Measurements from ENCODE around the gene RPL29. TPM values are rescaled to one million over a fixed set of nuclear protein-coding genes. Genes with fewer than 3 reads are reported as not detected.

Gene RPL29
- total and polyA plus RNA-seq, 4 donors: 617 to 2,218 (median 1,156) TPM

GRCh38 chr3:52030714-52031310 lies 35.1 kb upstream of the RPL29 start:
- 89 to 90% methylated on average over 11 of the region's 11 CpGs for WGBS, 2 donors
- Histone ChIP-seq H3K4me3 (ENCODE audit: low read length in 2 of 2) (no peak overlapping the region), H3K27ac (ENCODE audit: low read depth in 1 of 2, low read length in 2 of 2) (no peak overlapping the region), H3K36me3 (ENCODE audit: control insufficient read depth in 1 of 2, insufficient read depth in 2 of 2, low read length in 1 of 2) (no peaks in the 10 kb centered on the region), H3K4me1 (ENCODE audit: control insufficient read depth in 1 of 2, insufficient read depth in 2 of 2, low read length in 2 of 2) (no peaks in the 10 kb centered on the region), H3K9me3 (ENCODE audit: control insufficient read depth, low read length) (no peaks in the 10 kb centered on the region), H3K27me3 (ENCODE audit: control insufficient read depth in 1 of 2, insufficient read depth in 2 of 2, low read length in 1 of 2) (no peaks in the 10 kb centered on the region)
- ATAC-seq (ENCODE audit: low FRiP score) (no peak), DNase-seq (no peak)
- intact Hi-C loops (cut with DNase I): no loop called here

- Histone ChIP-seq H3K36me3 (ENCODE audit: control insufficient read depth in 1 of 2, insufficient read depth in 2 of 2, low read length in 1 of 2) (no peaks in the 10 kb centered on the region), H3K9me3 (ENCODE audit: control insufficient read depth, low read length) (no peaks in the 10 kb centered on the region), H3K4me1 (ENCODE audit: control insufficient read depth in 1 of 2, insufficient read depth in 2 of 2, low read length in 2 of 2) (no peaks in the 10 kb centered on the region), H3K27ac (ENCODE audit: low read depth in 1 of 2, low read length in 2 of 2) (no peak overlapping the region), H3K27me3 (ENCODE audit: control insufficient read depth in 1 of 2, insufficient read depth in 2 of 2, low read length in 1 of 2) (no peaks in the 10 kb centered on the region), H3K4me3 (ENCODE audit: low read length in 2 of 2) (no peak overlapping the region)
- intact Hi-C loops (cut with DNase I): no loop called here
- ATAC-seq (ENCODE audit: low FRiP score): no peak
- no peak for DNase-seq
- WGBS, 2 donors: 82 to 94% methylated on average over 10 of the region's 10 CpGs
Measured at GRCh38 chr3:52029535-52029934, 33.8 kb upstream of the RPL29 start.

- no peaks in the 10 kb centered on the region for H3K27me3 ChIP-seq (ENCODE audit: control insufficient read depth in 1 of 2, insufficient read depth in 2 of 2, low read length in 1 of 2)
- no peaks in the 10 kb centered on the region for H3K9me3 ChIP-seq (ENCODE audit: control insufficient read depth, low read length)
- no peak overlapping the region for H3K27ac ChIP-seq (ENCODE audit: low read depth in 1 of 2, low read length in 2 of 2)
- H3K4me3 ChIP-seq (ENCODE audit: low read length in 2 of 2): no peak overlapping the region
- H3K4me1 ChIP-seq (ENCODE audit: control insufficient read depth in 1 of 2, insufficient read depth in 2 of 2, low read length in 2 of 2): no peaks in the 10 kb centered on the region
- ATAC-seq (ENCODE audit: low FRiP score) (no peak), DNase-seq (no peak)
- WGBS, 2 donors: 93% methylated on average over 9 of the region's 9 CpGs
- intact Hi-C loops (cut with DNase I): no loop called here
- no peaks in the 10 kb centered on the region for H3K36me3 ChIP-seq (ENCODE audit: control insufficient read depth in 1 of 2, insufficient read depth in 2 of 2, low read length in 1 of 2)
Measured at GRCh38 chr3:52029053-52029452, 33.4 kb upstream of the RPL29 start.

DNA sequence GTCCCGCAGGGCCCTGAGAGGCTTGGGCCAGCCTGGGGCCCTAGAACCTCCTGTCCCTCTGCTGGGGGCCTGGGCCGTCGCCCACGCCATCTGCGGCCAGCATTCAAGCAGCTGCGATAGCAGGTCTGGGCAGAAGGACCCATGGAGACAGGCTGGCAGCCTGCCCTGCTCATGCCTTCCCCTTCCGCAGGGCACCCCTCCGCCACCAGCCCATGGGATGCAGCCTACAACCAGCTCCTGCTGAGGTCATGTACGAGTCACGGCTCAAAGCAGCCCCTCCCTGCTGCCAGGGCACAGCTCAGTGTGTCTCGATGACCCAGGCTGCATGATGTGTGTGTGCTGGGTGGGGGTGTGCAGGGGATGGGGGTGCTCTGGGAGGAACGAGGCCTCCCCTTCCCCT lies 32.9 kb upstream of the RPL29 start:
- no peak overlapping the region for H3K27ac ChIP-seq (ENCODE audit: low read depth in 1 of 2, low read length in 2 of 2)
- no peaks in the 10 kb centered on the region for H3K27me3 ChIP-seq (ENCODE audit: control insufficient read depth in 1 of 2, insufficient read depth in 2 of 2, low read length in 1 of 2)
- ATAC-seq (ENCODE audit: low FRiP score) (no peak), DNase-seq (no peak)
- no peaks in the 10 kb centered on the region for H3K36me3 ChIP-seq (ENCODE audit: control insufficient read depth in 1 of 2, insufficient read depth in 2 of 2, low read length in 1 of 2)
- 77 to 78% methylated on average over 12 of the region's 12 CpGs for WGBS, 2 donors
- peaks cover 0 to 2% of the 10 kb centered on the region in 2 donors for H3K4me1 ChIP-seq (ENCODE audit: control insufficient read depth in 1 of 2, insufficient read depth in 2 of 2, low read length in 2 of 2)
- no peak overlapping the region for H3K4me3 ChIP-seq (ENCODE audit: low read length in 2 of 2)
- intact Hi-C loops (cut with DNase I): no loop called here
- H3K9me3 ChIP-seq (ENCODE audit: control insufficient read depth, low read length): no peaks in the 10 kb centered on the region

DNA sequence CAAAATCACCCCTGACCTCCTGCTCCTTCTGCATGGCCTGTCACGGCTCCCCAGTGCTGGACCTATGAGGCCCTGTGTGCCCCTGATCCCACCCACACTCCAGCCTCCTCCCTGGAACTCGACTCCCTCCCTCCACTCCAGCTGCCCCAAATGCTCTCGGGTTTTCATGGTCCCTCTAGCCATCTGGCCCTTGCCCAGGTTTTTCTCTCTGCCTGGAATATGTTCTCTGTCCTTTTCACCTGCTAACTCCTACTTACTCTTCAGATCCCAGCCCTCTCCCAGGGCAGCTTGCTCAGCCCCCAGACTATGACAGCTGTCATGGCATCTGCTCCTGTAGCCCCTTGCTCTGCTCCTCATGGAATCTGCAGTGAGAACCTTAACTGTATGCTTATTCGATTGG lies 30.3 kb upstream of the RPL29 start:
- intact Hi-C loops (cut with DNase I): no loop called here
- peaks cover 0 to 12% of the 10 kb centered on the region in 2 donors for H3K4me1 ChIP-seq (ENCODE audit: control insufficient read depth in 1 of 2, insufficient read depth in 2 of 2, low read length in 2 of 2)
- no peaks in the 10 kb centered on the region for H3K9me3 ChIP-seq (ENCODE audit: control insufficient read depth, low read length)
- DNase-seq (no peak), ATAC-seq (ENCODE audit: low FRiP score) (no peak)
- H3K27me3 ChIP-seq (ENCODE audit: control insufficient read depth in 1 of 2, insufficient read depth in 2 of 2, low read length in 1 of 2): no peaks in the 10 kb centered on the region
- 30 to 46% methylated on average over 4 of the region's 4 CpGs for WGBS, 2 donors
- no peak overlapping the region for H3K27ac ChIP-seq (ENCODE audit: low read depth in 1 of 2, low read length in 2 of 2)
- H3K4me3 ChIP-seq (ENCODE audit: low read length in 2 of 2): no peak overlapping the region
- no peaks in the 10 kb centered on the region for H3K36me3 ChIP-seq (ENCODE audit: control insufficient read depth in 1 of 2, insufficient read depth in 2 of 2, low read length in 1 of 2)

DNA sequence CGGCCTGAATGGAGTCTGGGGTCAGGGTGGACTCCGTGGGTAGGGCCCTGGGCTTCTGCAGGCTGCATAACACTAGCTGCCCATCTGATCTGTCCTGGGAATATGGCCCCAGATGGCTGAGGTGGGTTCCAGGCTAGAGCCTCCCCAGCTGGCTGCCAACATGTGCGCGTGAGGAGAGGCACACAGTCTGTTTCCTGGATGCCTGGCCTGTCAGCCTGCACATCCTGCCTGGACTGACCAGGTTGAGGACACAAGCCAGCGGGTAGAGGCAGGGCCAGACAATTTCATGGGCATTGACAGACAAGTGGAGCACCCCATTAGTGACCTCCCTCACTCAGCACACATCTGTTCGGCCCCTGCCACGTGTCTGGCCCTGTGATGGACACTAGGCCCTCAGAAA lies 29.8 kb upstream of the RPL29 start:
- DNase-seq (no peak), ATAC-seq (ENCODE audit: low FRiP score) (no peak)
- Histone ChIP-seq H3K27me3 (ENCODE audit: control insufficient read depth in 1 of 2, insufficient read depth in 2 of 2, low read length in 1 of 2) (no peaks in the 10 kb centered on the region), H3K36me3 (ENCODE audit: control insufficient read depth in 1 of 2, insufficient read depth in 2 of 2, low read length in 1 of 2) (no peaks in the 10 kb centered on the region), H3K4me3 (ENCODE audit: low read length in 2 of 2) (no peak overlapping the region), H3K9me3 (ENCODE audit: control insufficient read depth, low read length) (no peaks in the 10 kb centered on the region), H3K4me1 (ENCODE audit: control insufficient read depth in 1 of 2, insufficient read depth in 2 of 2, low read length in 2 of 2) (peaks cover 0 to 12% of the 10 kb centered on the region in 2 donors), H3K27ac (ENCODE audit: low read depth in 1 of 2, low read length in 2 of 2) (no peak overlapping the region)
- WGBS, 2 donors: 76 to 96% methylated on average over 7 of the region's 7 CpGs
- intact Hi-C loops (cut with DNase I): no loop called here

DNA sequence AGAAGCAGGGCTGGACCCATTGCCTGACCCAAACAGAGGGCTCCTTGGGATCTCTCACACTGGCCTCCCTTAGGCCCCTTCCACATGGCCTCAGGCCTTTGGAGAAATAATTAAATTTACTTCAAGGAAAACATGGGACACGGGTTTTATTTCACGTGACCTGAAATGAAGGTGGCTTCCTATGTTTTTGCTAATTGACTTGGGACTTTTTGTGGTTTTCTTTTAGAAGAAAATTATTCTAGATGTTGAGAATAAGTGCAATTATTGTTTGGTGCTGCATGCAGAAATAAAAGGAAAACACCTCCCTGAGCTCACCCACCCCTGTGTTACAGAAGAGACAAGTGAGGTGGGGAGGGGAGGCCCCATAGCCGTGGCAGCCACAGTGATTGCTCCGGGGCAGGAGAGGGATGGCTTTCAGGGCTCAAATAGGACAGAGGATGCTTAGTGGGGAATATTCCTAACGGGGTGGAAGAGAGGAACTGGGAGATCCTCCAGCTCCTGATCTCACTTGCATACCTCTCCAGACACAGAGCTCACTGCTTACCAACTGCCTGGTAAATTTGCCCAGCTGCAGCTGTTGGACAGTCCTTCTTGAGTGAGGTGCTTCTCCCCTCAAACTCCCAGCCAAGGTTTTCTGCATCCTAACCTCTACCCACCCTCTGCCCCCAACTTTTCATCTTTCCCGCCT lies 29.2 kb upstream of the RPL29 start:
- intact Hi-C loops (cut with DNase I): no loop called here
- no peak for ATAC-seq (ENCODE audit: low FRiP score)
- no peaks in the 10 kb centered on the region for H3K9me3 ChIP-seq (ENCODE audit: control insufficient read depth, low read length)
- no peaks in the 10 kb centered on the region for H3K36me3 ChIP-seq (ENCODE audit: control insufficient read depth in 1 of 2, insufficient read depth in 2 of 2, low read length in 1 of 2)
- peaks cover 0 to 12% of the 10 kb centered on the region in 2 donors for H3K4me1 ChIP-seq (ENCODE audit: control insufficient read depth in 1 of 2, insufficient read depth in 2 of 2, low read length in 2 of 2)
- no peak overlapping the region for H3K27ac ChIP-seq (ENCODE audit: low read depth in 1 of 2, low read length in 2 of 2)
- WGBS, 2 donors: 79 to 83% methylated on average over 6 of the region's 6 CpGs
- DNase-seq: no peak
- H3K27me3 ChIP-seq (ENCODE audit: control insufficient read depth in 1 of 2, insufficient read depth in 2 of 2, low read length in 1 of 2): no peaks in the 10 kb centered on the region
- no peak overlapping the region for H3K4me3 ChIP-seq (ENCODE audit: low read length in 2 of 2)

DNA sequence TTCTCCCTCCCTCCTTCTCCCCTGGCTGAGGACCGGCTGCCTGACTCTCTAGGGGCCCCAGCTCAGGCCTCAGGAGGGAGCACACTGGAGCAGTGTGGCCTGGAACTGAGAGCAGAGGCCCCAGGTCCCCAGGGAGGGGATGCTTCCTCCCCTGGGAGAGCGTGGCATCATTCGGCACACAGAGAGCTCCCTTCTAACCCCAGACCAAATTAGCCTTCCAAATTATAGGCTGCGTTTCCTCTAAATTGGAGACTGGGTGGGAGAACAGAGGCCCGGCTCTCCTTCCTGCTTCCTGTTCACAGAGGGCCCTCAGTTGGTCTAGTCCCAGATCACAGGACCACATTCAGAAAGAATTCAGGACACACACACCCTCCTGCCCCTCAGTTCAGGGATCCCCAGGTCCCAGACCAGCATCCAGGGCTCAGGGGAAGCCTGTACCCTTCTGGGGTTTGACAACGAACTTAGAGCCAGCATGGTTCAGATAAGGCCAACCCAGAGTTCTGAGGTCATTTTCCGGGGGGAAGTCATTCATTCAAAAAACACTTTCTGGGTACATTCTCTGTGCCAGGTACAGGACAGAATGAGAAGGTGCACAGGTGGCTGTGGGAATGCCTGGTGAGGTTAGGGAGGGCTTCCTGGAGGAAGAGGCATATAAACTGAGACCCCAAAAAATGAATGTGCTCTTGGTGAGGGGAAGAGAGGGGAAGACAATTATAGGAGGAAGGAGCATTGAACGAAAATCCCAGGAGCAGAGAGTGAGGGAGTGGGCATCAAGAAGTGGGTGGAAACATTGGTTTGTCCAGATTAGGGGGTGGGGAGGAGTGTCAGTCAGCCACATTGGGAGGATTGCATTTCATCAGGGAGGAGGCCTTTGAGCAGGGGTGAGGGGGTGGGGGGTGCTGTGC lies 28.4 kb upstream of the RPL29 start:
- no peak overlapping the region for H3K4me3 ChIP-seq (ENCODE audit: low read length in 2 of 2)
- H3K27me3 ChIP-seq (ENCODE audit: control insufficient read depth in 1 of 2, insufficient read depth in 2 of 2, low read length in 1 of 2): no peaks in the 10 kb centered on the region
- no peak for DNase-seq
- no peaks in the 10 kb centered on the region for H3K9me3 ChIP-seq (ENCODE audit: control insufficient read depth, low read length)
- H3K4me1 ChIP-seq (ENCODE audit: control insufficient read depth in 1 of 2, insufficient read depth in 2 of 2, low read length in 2 of 2): peaks cover 0 to 12% of the 10 kb centered on the region in 2 donors
- intact Hi-C loops (cut with DNase I): no loop called here
- no peak for ATAC-seq (ENCODE audit: low FRiP score)
- H3K27ac ChIP-seq (ENCODE audit: low read depth in 1 of 2, low read length in 2 of 2): peak overlapping the region; percentile 5 to 11
- H3K36me3 ChIP-seq (ENCODE audit: control insufficient read depth in 1 of 2, insufficient read depth in 2 of 2, low read length in 1 of 2): no peaks in the 10 kb centered on the region
- WGBS, 2 donors: 57 to 63% methylated on average over 8 of the region's 8 CpGs

Measured in aorta (tissue), 5 donors.